Activated CD8-positive, alpha-beta memory T cell treated with anti-CD3 and anti-CD28 coated beads, Interleukin-2, amount 50 U/mL, for 48 hours (primary cell): ENCODE data around the gene RAPGEF4.
"Not testable (repeated sequence)": the region's sequence is repeated elsewhere in the genome, so short reads cannot be mapped to it uniquely, and the experiment has no call there.

ENCODE experiments used
- DNase-seq: peaks from one replicate; pipeline ENCODE4 v3.0.0-alpha.2; 2020

Gene RAPGEF4

DNA sequence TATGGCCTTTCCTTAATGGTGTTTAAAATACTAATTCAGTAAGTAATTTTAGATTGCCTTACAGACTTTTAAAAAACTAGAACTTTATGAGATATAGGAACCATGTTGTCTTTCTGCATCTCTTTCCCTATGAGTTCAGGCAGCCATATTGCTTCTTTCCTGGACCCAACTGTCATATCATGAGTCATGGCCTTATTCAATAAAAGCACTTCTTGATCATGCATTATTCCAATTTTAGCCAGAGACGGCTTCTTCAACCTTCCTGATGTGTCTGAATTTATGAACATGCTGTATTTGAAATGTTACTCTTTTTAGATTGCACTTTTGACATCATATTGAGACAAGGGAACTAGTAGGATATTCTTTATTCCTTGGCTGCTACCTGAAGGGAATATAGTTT, 274.6 kb downstream of the RAPGEF4 start:
- no peak for DNase-seq

- no peak for DNase-seq
These were observed 280.8 kb downstream of the RAPGEF4 start for GRCh38 chr2:173016451-173016850.

GRCh38 chr2:173017646-173018420, 282.2 kb downstream of the RAPGEF4 start:
- DNase-seq = no peak

DNA sequence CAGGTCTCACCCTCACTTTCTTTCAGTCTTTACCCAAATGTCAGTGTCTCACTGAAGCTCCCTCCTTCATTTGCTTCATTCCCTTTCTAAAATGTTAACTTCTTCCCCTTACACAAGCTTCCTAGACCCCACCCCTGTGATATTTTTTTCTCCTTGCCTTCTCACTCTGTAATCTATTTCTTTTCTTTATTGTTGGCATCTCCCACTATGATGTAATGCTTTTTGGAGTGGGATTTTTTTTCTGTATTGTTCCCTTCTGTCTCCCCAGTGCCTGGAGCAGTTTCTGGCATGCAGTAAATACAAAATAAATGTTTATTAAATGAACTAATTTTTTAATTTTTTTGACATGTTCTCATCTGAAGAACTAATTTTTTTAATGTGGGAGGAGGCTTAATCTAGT, 284.1 kb downstream of the RAPGEF4 start:
- no peak for DNase-seq

- no peak for DNase-seq
These were observed 286.3 kb downstream of the RAPGEF4 start for GRCh38 chr2:173021939-173022371.

DNA sequence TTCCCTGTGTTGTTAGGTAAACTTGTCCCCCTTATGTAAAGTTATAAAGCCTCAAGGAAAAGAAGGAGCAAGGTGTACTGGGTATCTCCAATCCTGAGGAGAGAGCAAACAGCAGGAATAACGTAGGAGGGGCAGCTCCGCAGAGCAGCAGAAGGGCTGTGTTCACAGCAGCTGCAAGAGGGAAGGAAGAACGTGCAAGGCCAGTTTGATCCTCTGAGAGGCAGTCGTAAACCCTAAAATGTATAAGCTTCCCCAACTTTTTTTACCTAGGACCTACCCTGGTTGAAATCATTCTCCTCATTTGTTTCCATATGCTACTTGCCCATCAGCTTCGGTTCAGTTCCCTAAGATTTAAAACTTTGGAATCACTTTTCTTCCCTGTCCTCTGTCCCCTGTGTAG, 288.1 kb downstream of the RAPGEF4 start:
- DNase-seq = no peak

GRCh38 chr2:173026479-173026878, 290.8 kb downstream of the RAPGEF4 start:
- DNase-seq = no peak

DNA sequence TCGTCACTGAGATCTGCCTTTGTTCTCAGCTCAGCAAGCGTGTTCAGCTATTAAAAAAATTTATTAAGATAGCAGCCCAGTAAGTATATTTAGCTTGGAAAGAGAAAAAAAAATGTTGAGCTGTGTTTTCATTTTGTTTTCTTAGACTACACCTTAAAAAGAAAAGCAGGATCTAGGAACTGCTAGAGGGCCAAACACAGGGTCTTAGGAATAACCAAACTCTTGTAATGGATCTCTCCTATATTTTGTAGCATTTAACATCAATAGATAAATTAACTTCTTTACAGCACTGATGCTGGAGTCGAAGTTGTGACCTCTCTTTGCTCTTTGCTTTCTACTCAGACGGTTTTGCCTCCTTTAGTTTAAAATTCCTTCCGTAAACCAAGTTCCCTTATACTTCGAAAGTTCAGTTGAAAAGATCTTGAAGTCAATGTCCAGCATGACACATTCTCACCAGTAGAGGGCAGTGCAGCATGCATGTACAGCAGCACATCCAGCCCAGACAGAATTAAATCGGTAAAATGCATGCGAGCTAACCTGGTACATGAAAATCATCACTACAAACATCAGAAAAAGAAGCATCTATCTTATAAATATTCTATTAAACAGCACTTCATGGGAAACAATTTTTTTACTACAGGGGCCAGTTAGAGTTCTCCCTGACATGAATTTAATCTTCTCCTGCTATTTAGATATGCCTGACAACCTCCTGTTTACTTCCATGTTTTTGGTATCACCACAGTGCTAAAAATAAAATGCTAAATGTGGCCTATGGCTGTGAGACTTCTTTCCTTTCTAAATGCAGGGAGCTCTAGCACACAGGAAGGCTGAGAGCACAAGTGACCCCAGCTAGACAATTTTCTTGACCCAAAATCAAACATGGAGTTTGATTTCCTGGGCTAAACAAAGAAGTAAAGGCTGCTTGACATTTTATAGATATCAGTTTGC, 291.8 kb downstream of the RAPGEF4 start:
- peak; percentile 84 for DNase-seq

DNA sequence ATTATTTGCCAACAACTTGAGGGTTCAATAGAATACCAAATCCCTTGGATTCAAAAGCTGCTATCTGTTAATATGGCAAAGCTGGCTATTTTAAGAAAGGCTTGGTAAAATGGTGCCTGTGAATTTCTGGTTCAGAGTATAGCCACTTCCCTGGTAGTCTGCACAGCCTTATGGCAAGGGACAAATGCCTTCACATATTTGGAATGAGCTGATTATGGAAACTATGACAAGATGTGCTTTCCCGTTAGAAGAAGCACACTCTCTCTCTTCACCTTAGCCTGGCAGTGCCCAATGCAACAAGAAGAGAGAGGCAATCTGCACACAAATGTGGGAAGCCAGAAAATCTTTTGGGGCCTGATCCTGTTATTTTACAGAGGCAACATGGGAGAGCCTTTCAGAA, 292.5 kb downstream of the RAPGEF4 start:
- DNase-seq = no peak

DNA sequence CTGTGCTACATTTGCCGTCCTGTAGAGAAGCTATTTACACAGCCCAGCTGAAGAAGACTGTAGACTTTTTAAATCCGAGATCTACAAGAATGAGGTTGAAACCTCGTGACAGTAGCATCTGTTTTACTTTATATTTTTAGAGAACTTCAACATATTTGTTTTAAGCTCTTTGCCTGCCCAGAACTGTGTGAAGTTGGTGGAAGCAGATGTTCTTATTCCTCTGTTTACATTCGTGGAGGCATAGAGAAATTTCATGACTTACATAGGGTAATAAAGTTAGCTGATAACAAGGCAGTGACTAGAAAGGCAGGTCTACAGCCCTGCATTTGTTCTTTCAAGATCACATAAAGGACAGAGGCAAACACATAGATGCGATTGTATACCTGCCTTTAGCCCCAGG, 293.0 kb downstream of the RAPGEF4 start:
- DNase-seq = no peak

GRCh38 chr2:173030561-173031490, 295.2 kb downstream of the RAPGEF4 start:
- no peak for DNase-seq

GRCh38 chr2:173032032-173032431, 296.4 kb downstream of the RAPGEF4 start:
- no peak for DNase-seq

GRCh38 chr2:173033084-173033483, 297.4 kb downstream of the RAPGEF4 start:
- no peak for DNase-seq

DNA sequence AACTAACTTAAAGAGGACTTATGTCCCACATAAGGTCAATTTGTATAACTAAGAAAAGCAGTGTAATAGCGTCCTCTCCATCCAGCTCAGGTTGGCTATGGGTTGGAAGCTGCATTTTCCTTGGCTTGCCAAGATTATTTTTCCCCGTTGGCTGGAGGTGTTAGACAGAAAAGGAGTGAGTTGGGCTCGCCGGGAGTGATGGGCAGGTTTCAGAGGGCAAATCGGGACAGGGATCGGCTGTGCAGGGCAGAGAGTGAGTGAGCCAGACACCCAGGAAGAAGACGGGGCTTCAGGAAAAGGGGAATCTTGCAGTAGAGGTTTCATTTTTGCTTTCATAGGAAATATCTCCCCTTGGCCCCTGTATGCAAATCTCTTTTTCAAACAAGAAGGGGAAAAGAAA, 298.5 kb downstream of the RAPGEF4 start:
- no peak for DNase-seq

DNA sequence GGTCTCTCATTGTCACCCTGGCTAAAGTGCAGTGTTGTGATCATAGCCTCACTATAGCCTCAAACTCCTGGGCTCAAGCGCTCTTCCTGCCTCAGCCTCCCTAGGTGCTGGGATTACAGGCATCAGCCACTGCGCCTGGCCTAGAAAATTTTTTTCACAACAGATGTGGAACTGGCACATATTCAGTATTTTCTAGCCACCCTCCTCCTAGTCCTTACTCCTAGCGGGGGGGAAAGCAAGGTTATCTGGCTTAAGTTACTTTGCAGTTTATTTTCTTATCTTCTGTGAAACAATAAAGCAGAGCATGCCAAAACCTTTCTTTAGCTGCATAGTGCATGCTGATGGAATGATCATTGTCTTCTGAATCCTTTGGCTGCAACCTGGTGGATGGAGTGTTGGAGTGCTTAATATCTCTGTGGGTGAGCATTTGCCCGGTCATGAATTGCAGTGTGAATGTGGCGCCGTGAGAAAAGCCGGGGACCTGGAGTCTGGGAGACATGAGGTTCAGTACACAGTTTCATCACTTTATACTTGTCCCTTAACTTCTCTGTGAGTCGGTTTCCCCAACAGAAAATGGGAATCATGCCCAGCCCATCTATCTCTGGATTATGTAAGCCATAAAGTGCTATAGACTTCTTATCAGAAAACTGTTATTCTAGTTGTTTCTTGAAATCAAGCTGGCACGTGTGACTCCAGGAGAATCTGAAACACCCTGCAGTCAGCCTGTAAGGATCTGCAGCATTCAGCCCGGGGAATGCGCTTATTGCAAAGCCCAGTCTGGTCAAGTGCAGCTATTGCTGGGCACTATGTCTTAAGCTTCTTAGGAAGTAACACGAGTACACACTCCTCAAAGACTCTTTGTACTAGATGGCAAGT, 301.8 kb downstream of the RAPGEF4 start:
- DNase-seq = no peak

DNA sequence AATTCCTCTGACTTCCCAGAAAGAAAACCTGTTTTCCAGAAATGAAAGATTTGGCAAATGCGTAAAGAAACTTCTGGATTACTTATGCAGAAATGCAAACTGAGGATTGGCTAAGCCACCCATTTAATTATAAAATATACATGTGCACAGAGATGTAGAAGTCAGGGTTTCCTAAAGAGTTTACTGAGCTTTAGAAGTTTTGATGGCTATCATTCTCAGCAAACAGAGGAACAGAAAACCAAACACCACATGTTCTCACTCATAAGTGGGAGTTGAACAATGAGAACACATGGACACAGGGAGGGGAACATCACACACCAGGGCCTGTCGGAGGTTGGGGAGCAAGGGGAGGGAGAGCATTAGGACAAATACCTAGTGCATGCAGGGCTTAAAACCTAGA, 302.6 kb downstream of the RAPGEF4 start:
- DNase-seq = not testable (repeated sequence)

DNA sequence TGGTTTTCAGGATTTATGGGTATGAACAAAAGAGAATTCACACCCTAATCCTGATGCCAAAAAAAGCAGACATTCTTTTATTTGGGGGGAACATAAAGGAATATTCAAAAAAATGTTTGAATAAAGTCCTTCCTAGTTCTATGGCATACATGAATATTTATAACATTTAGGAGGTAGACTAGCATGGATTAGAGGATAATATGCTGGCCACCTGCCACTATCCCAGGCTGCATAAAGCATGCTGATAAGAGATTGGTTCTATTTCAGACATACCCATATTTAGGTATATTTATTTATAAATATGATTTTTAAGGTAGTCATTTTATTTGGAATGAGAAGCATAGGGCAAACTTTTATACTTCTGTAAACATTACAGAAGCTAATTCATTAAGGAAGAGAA, 305.1 kb downstream of the RAPGEF4 start:
- no peak for DNase-seq

DNA sequence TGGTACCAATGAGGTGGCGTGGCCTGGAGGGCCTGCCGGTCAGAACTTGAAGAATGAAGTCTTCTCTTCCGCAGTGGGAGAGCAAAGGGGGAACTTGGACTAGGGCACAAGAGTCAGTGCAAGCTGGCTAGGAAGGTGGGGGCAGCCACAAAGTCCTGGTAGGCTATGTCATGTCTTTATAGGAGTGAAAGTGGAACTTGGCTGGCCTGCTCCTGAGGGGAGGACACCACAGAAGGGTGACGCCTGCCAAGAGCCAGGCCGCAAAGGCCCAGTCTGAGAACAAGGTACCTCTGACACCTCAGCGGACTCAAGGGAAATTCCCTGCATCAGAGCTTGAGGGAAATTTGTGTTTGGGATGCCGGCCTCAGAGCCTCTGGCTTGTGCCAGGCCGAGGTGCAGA, 307.8 kb downstream of the RAPGEF4 start:
- DNase-seq = no peak

DNA sequence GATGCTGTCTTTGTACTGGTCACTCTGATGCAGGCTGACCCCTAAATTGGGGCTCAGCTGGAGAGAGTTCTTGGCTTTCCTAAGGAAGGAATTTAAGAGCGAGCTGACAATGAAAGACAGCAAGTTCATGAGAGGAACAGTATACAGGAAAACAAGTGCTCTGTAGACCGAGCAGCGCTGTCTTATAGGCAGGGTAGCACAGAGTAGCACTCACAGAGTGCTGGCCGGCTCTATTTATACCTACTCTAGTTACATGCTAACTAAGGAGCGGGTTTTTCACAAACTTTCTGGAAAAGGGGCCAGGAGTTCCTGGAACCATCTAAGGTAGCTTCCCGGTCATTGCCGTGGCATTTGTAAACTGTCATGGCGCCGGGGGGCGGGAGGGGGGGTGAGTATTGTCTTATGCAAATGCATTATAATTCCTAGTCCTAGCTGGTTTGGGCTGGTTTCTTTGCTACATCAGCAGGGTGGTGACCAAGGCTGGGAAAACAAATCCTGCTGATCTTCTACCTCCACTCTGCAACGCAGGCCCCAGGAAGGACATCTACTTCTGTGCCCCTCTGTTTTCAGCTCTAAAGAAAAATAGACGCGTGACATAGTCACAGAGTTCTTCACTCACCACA, 308.4 kb downstream of the RAPGEF4 start:
- no peak for DNase-seq

- no peak for DNase-seq
These were observed 309.0 kb downstream of the RAPGEF4 start for GRCh38 chr2:173044686-173045085.

- DNase-seq = no peak
These were observed 309.5 kb downstream of the RAPGEF4 start for GRCh38 chr2:173045181-173045580.
